SK-N-SH (cell line): ENCODE measurements around the gene RFX3.

ENCODE experiments used
- EZH2phosphoT487 ChIP-seq: fragments of 200-600 bp; sonication (generic); IDR thresholded peaks from 2 replicates; pipeline ENCODE4 v1.6.1; 2017; ENCODE audit warnings: low read depth, mixed run types, mild to moderate bottlenecking, antibody characterized with exemption, moderate library complexity, borderline replicate concordance
- FOXM1 ChIP-seq: IDR thresholded peaks from 2 replicates; pipeline ENCODE4 v1.4.0; 2012; ENCODE audit warnings: low read depth, mild to moderate bottlenecking
- GATA2 ChIP-seq: sonication (generic); formaldehyde crosslinking; IDR thresholded peaks from 2 replicates; pipeline ENCODE4 v1.5.0; 2020; ENCODE audit warnings: mild to moderate bottlenecking, missing genetic modification reagents
- JUND ChIP-seq: IDR thresholded peaks from 2 replicates; pipeline ENCODE4 v1.4.0; 2012
- RXRA ChIP-seq: IDR thresholded peaks from 2 replicates; pipeline ENCODE4 v1.4.0; 2012; ENCODE audit warnings: low read depth, mild to moderate bottlenecking, borderline replicate concordance
- YY1 ChIP-seq: IDR thresholded peaks from 2 replicates; pipeline ENCODE4 v1.4.0; 2012; ENCODE audit warnings: low read depth, mild to moderate bottlenecking
- TF ChIP-seq, protein P1 (sequence below): fragments of 200-600 bp; sonication (generic); IDR thresholded peaks from 2 replicates; pipeline ENCODE4 v1.6.1; 2017; ENCODE audit warnings: antibody characterized with exemption, mild to moderate bottlenecking, moderate library complexity
- TF ChIP-seq, protein P2 (sequence below): IDR thresholded peaks from 2 replicates; pipeline ENCODE4 v1.4.0; 2012; ENCODE audit warnings: low read depth, borderline replicate concordance
- TF ChIP-seq, protein P3 (sequence below): IDR thresholded peaks from 2 replicates; pipeline ENCODE4 v1.4.0; 2012; ENCODE audit warnings: low read depth

DNA sequence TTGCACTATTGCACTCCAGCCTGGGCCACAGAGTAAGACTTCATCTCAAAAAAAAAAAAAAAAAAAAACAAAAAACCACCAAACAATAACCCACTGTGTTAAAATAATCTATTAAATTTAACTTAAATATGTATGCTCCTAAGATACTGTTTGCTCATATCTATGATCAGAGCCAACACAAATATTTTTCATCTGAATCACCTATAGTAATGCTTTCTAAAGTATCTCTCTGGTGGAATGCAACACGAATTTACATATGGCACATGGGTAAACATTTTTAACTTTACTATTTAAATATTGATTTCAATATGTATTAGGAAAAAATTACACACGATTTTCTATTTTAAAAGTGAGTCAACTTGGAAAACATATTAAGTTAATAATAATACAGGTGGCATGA is 196.4 kb downstream of the RFX3 start:
- no peak for TF ChIP-seq GATA2 (CRISPR knock-in tag)
- TF ChIP-seq, protein P1, sequence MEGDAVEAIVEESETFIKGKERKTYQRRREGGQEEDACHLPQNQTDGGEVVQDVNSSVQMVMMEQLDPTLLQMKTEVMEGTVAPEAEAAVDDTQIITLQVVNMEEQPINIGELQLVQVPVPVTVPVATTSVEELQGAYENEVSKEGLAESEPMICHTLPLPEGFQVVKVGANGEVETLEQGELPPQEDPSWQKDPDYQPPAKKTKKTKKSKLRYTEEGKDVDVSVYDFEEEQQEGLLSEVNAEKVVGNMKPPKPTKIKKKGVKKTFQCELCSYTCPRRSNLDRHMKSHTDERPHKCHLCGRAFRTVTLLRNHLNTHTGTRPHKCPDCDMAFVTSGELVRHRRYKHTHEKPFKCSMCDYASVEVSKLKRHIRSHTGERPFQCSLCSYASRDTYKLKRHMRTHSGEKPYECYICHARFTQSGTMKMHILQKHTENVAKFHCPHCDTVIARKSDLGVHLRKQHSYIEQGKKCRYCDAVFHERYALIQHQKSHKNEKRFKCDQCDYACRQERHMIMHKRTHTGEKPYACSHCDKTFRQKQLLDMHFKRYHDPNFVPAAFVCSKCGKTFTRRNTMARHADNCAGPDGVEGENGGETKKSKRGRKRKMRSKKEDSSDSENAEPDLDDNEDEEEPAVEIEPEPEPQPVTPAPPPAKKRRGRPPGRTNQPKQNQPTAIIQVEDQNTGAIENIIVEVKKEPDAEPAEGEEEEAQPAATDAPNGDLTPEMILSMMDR: no peak
- TF ChIP-seq, protein P2, sequence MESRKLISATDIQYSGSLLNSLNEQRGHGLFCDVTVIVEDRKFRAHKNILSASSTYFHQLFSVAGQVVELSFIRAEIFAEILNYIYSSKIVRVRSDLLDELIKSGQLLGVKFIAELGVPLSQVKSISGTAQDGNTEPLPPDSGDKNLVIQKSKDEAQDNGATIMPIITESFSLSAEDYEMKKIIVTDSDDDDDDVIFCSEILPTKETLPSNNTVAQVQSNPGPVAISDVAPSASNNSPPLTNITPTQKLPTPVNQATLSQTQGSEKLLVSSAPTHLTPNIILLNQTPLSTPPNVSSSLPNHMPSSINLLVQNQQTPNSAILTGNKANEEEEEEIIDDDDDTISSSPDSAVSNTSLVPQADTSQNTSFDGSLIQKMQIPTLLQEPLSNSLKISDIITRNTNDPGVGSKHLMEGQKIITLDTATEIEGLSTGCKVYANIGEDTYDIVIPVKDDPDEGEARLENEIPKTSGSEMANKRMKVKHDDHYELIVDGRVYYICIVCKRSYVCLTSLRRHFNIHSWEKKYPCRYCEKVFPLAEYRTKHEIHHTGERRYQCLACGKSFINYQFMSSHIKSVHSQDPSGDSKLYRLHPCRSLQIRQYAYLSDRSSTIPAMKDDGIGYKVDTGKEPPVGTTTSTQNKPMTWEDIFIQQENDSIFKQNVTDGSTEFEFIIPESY: no peak
- TF ChIP-seq JUND: peak; percentile 31; the same call in 1 of the 2 replicates
- no peak for TF ChIP-seq RXRA
- TF ChIP-seq YY1: no peak
- TF ChIP-seq, protein P3, sequence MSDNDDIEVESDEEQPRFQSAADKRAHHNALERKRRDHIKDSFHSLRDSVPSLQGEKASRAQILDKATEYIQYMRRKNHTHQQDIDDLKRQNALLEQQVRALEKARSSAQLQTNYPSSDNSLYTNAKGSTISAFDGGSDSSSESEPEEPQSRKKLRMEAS: no peak
- TF ChIP-seq EZH2phosphoT487: no peak
- TF ChIP-seq FOXM1: no peak
